HCT116 (cell line): ENCODE measurements around the gene ALG2. TPM values are rescaled to one million over a fixed set of nuclear protein-coding genes. Genes with fewer than 3 reads are reported as not detected.
A peak's percentile ranks its signal among the peaks of the same experiment; 100 is the strongest.

ENCODE experiments used
- ATAC-seq: fragments of 200-7000 bp; cut with Tn5 transposase; 2 replicates; pipeline ENCODE4 v1.9.1; 2020; ENCODE audit warnings: mild to moderate bottlenecking, moderate library complexity
- BruUV-seq: library from RNA; stranded (reverse); fragments of 400-500 nt; replicated peaks from 2 replicates; lab custom pipeline; 2021; lab: Mats Ljungman, UMichigan
- CTCF ChIA-PET: fragments of 300-600 bp; sonication (Branson Sonifier 250); formaldehyde crosslinking; loops from one replicate; lab custom pipeline; 2021; ENCODE audit warnings: antibody characterized with exemption; lab: Charles Lee
- POLR2A ChIA-PET: fragments of 300-600, 350-600 bp; sonication (Branson Sonifier 250); formaldehyde crosslinking; loops from one replicate; lab custom pipeline; 2021; ENCODE audit warnings: antibody characterized with exemption; lab: Charles Lee
- RAD21 ChIA-PET, 2 experiments: fragments of 300-600 bp; sonication (Branson Sonifier 250); formaldehyde crosslinking; loops; one replicate each; lab custom pipeline; 2023; ENCODE audit warnings: low total read pairs in 2 of 2; ENCODE audit not compliant: uncharacterized antibody in 2 of 2, unreplicated experiment in 2 of 2, low non-redundant PET in 1 of 2; lab: Charles Lee
- DNase-seq: peaks from one replicate; pipeline ENCODE4 v3.0.0-alpha.2; 2010; ENCODE audit warnings: low read depth, low spot score
- H2AFZ ChIP-seq: fragments of 200-600 bp; shearing (Covaris generic), sonication (generic); 2 replicates; pipeline ENCODE4 v1.6.1; 2017; ENCODE audit warnings: low read depth, mixed run types, mixed read lengths, antibody characterized with exemption, low read length; ENCODE audit not compliant: poor library complexity, severe bottlenecking
- H3K27ac ChIP-seq: 2 replicates; pipeline ENCODE4 v1.5.1; 2012; ENCODE audit warnings: low read depth, low read length
- H3K27me3 ChIP-seq: fragments of 200-600 bp; sonication (generic); 2 replicates; pipeline ENCODE4 v1.6.1; 2016; ENCODE audit warnings: mixed run types, low read length, mixed read lengths; ENCODE audit not compliant: insufficient read depth
- H3K36me3 ChIP-seq, 2 experiments: fragments of 200-500 bp in 1 of 2; fragments of 200-600 bp in 1 of 2; sonication (Bioruptor generic) in 1 of 2; sonication (generic) in 1 of 2; 2 replicates each; pipeline versions ENCODE4 v1.5.1 to v1.6.1; 2014 to 2016; ENCODE audit warnings: low read length in 2 of 2, inconsistent platforms in 1 of 2, mixed read lengths in 1 of 2, mixed run types in 1 of 2; ENCODE audit not compliant: insufficient read depth in 2 of 2, control insufficient read depth in 1 of 2
- H3K4me1 ChIP-seq, 2 experiments: fragments of 200-600 bp in 1 of 2; sonication (generic) in 1 of 2; 2 replicates each; pipeline versions ENCODE4 v1.5.1 to v1.6.1; 2012 to 2017; ENCODE audit warnings: low read length in 2 of 2, inconsistent platforms in 1 of 2, mild to moderate bottlenecking in 1 of 2, mixed read lengths in 1 of 2, mixed run types in 1 of 2, moderate library complexity in 1 of 2; ENCODE audit not compliant: insufficient read depth in 2 of 2, control insufficient read depth in 1 of 2
- H3K4me2 ChIP-seq: fragments of 200-600 bp; sonication (generic); 2 replicates; pipeline ENCODE4 v1.6.1; 2017; ENCODE audit warnings: mixed run types, low read length, mixed read lengths
- H3K4me3 ChIP-seq, 2 experiments: fragments of 200-600 bp in 1 of 2; sonication (generic) in 1 of 2; replicated peaks in 1 of 2; 2 replicates each; pipeline ENCODE4 v1.5.1; 2011 to 2016; ENCODE audit warnings: low read length in 2 of 2, control low read depth in 1 of 2, low read depth in 1 of 2, mild to moderate bottlenecking in 1 of 2, mixed read lengths in 1 of 2, mixed run types in 1 of 2
- H3K79me2 ChIP-seq: fragments of 200-600 bp; sonication (generic); 2 replicates; pipeline ENCODE4 v1.6.1; 2017; ENCODE audit warnings: mild to moderate bottlenecking, mixed run types, low read length, moderate library complexity, mixed read lengths; ENCODE audit not compliant: insufficient read depth
- H3K9ac ChIP-seq: fragments of 200-600 bp; sonication (generic); 2 replicates; pipeline ENCODE4 v1.6.1; 2016; ENCODE audit warnings: low read length, mixed read lengths
- H3K9me2 ChIP-seq: fragments of 200-600 bp; sonication (generic), shearing (Covaris generic); 2 replicates; pipeline ENCODE4 v1.6.1; 2017; ENCODE audit warnings: mixed run types, mild to moderate bottlenecking, moderate library complexity; ENCODE audit not compliant: insufficient read depth
- H3K9me3 ChIP-seq, 2 experiments: fragments of 200-500 bp in 1 of 2; fragments of 200-600 bp in 1 of 2; sonication (Bioruptor generic) in 1 of 2; sonication (generic) in 1 of 2; 2 replicates each; pipeline ENCODE4 v1.6.1; 2014 to 2017; ENCODE audit warnings: low read length in 2 of 2, mixed read lengths in 2 of 2, inconsistent platforms in 1 of 2, low read depth in 1 of 2, mild to moderate bottlenecking in 1 of 2, mixed run types in 1 of 2, moderate library complexity in 1 of 2; ENCODE audit not compliant: control insufficient read depth in 1 of 2, insufficient read depth in 1 of 2
- H4K20me1 ChIP-seq: fragments of 200-600 bp; sonication (generic), shearing (Covaris generic); 2 replicates; pipeline ENCODE4 v1.6.1; 2017; ENCODE audit warnings: mixed run types, mild to moderate bottlenecking, moderate library complexity; ENCODE audit not compliant: insufficient read depth
- ATF3 ChIP-seq: IDR thresholded peaks from 2 replicates; pipeline ENCODE4 v1.6.1; 2012
- CBX3 ChIP-seq: IDR thresholded peaks from 2 replicates; pipeline ENCODE4 v1.6.1; 2012; ENCODE audit warnings: low read depth
- CEBPB ChIP-seq: IDR thresholded peaks from 2 replicates; pipeline ENCODE4 v1.6.1; 2012; ENCODE audit warnings: low read depth
- ELF1 ChIP-seq: IDR thresholded peaks from 2 replicates; pipeline ENCODE4 v1.6.1; 2012; ENCODE audit warnings: low read depth, borderline replicate concordance
- EZH2phosphoT487 ChIP-seq: fragments of 200-600 bp; IDR thresholded peaks from 2 replicates; pipeline ENCODE4 v1.6.1; 2018; ENCODE audit warnings: antibody characterized with exemption, borderline replicate concordance
- FOSL1 ChIP-seq: IDR thresholded peaks from 2 replicates; pipeline ENCODE4 v1.6.1; 2012; ENCODE audit warnings: low read depth
- POLR2A ChIP-seq: IDR thresholded peaks from 2 replicates; pipeline ENCODE4 v1.7.0; 2011; ENCODE audit warnings: borderline replicate concordance; ENCODE audit not compliant: insufficient read depth, insufficient read length; ENCODE audit errors: extremely low read depth
- SIN3A ChIP-seq: IDR thresholded peaks from 2 replicates; pipeline ENCODE4 v1.6.1; 2012; ENCODE audit warnings: low read depth
- SP1 ChIP-seq: IDR thresholded peaks from 2 replicates; pipeline ENCODE4 v1.6.1; 2012; ENCODE audit warnings: low read depth
- TCF7L2 ChIP-seq: IDR thresholded peaks from 2 replicates; pipeline ENCODE4 v1.7.0; 2011; ENCODE audit warnings: borderline replicate concordance, inconsistent platforms; ENCODE audit not compliant: insufficient read depth, insufficient read length; ENCODE audit errors: extremely low read depth
- ZFX ChIP-seq: fragments of 450-650 bp; IDR thresholded peaks from 2 replicates; pipeline ENCODE4 v1.6.1; 2017
- ZNF274 ChIP-seq: fragments of 200-500 bp; sonication (Bioruptor generic); IDR thresholded peaks from 2 replicates; pipeline ENCODE4 v1.6.1; 2014; ENCODE audit warnings: mild to moderate bottlenecking, low read depth, low read length, inconsistent platforms
- intact Hi-C: fragments of 100-400 bp; cut with micrococcal nuclease; formaldehyde crosslinking; loops from 2 replicates; pipeline ENCODE4 v1.10.0; 2022
- total RNA-seq: library from RNA; stranded (reverse); gene quantifications from one replicate; pipeline ENCODE4 v1.2.1, GENCODE V29; 2021; ENCODE audit not compliant: unreplicated experiment
- TF ChIP-seq, protein P1 (sequence below), 3 experiments: fragments of 200-600 bp in 1 of 3; sonication (generic) in 1 of 3; IDR thresholded peaks in 2 of 3; conservative IDR thresholded peaks in 1 of 3; 2 replicates each; pipeline ENCODE4 v1.5.1; 2012 to 2017; ENCODE audit warnings: low read depth in 2 of 3, low read length in 2 of 3, antibody characterized with exemption in 1 of 3, borderline replicate concordance in 1 of 3, control low read depth in 1 of 3, mild to moderate bottlenecking in 1 of 3, mixed read lengths in 1 of 3, mixed run types in 1 of 3, moderate library complexity in 1 of 3; ENCODE audit not compliant: insufficient read depth in 1 of 3
- TF ChIP-seq, protein P2 (sequence below): IDR thresholded peaks from 2 replicates; pipeline ENCODE4 v1.6.1; 2012

ALG2 gene
- total RNA-seq, 1 experiment from 2014 or later = 27.9 TPM

DNA sequence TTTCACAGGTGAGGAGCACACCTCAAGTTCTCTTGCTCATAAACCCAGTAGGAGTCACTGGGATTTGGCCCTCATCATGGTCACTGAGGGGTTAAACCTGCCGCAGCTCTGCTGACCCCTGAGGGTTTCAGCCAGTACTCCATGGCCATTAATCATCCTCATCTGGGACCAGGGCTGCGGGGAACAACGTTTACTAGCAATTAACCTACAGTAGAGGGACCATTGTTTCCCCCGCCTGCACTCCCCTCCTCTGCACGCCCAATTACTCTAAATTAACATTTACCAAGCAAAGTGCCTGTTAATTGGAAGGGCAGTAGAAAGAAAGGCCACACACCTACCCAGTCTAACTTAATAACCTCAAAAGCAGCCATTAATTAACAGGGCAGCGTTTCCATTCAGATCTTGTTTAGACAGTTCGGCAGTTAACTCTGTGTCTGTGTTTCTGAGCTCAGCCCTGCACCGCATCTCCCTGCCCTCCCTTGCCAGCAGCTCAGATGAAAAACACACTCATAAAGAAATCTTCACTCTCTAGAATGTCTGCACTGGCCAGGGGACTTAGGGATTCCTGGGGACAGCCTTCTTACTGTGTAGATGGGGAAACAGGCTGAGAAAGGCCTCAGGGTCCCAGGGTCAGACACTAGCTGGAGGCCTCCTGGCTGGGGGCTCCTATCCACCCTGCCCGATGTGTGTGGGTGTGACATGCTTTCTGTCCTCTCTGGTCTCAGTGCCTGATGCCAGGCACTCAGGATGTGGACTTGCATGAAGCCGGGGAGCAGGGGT lies 51.6 kb downstream of the ALG2 start:
- H2AFZ ChIP-seq = no peak overlapping the region
- H3K9me2 ChIP-seq = no peaks in the 10 kb centered on the region
- RAD21 ChIA-PET = no interaction called here
- no peaks in the 10 kb centered on the region for H3K36me3 ChIP-seq
- no peak overlapping the region for H3K4me3 ChIP-seq
- ATAC-seq (no peak), DNase-seq (no peak)
- no peaks in the 10 kb centered on the region for H3K79me2 ChIP-seq
- TF ChIP-seq, protein P1, sequence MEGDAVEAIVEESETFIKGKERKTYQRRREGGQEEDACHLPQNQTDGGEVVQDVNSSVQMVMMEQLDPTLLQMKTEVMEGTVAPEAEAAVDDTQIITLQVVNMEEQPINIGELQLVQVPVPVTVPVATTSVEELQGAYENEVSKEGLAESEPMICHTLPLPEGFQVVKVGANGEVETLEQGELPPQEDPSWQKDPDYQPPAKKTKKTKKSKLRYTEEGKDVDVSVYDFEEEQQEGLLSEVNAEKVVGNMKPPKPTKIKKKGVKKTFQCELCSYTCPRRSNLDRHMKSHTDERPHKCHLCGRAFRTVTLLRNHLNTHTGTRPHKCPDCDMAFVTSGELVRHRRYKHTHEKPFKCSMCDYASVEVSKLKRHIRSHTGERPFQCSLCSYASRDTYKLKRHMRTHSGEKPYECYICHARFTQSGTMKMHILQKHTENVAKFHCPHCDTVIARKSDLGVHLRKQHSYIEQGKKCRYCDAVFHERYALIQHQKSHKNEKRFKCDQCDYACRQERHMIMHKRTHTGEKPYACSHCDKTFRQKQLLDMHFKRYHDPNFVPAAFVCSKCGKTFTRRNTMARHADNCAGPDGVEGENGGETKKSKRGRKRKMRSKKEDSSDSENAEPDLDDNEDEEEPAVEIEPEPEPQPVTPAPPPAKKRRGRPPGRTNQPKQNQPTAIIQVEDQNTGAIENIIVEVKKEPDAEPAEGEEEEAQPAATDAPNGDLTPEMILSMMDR (IDR thresholded peaks at IDR 0.05 in 2 of 3, conservative IDR thresholded peaks at IDR 0.05 in 1 of 3; ENCODE audit: borderline replicate concordance in 1 of 3, insufficient read depth in 1 of 3, low read depth in 2 of 3, low read length in 2 of 3) = 0 out of 6 replicates have a peak, but pooled peaks of 2 of the 3 experiments have one; percentile 6 to 14
- TF ChIP-seq ELF1 = no peak
- BruUV-seq = no TSS peak
- no peak overlapping the region for H3K4me2 ChIP-seq
- H3K4me1 ChIP-seq = no peaks in the 10 kb centered on the region
- POLR2A ChIA-PET = no interaction called here
- H3K27me3 ChIP-seq = no peaks in the 10 kb centered on the region
- H3K27ac ChIP-seq = no peak overlapping the region
- no peaks in the 10 kb centered on the region for H4K20me1 ChIP-seq
- CTCF ChIA-PET = no interaction called here
- no peaks in the 10 kb centered on the region for H3K9me3 ChIP-seq
- no peak overlapping the region for H3K9ac ChIP-seq
- intact Hi-C loops = no loop called here

GRCh38 chr9:99169086-99169485 lies 52.7 kb downstream of the ALG2 start:
- no peaks in the 10 kb centered on the region for H4K20me1 ChIP-seq
- H3K79me2 ChIP-seq = no peaks in the 10 kb centered on the region
- H3K4me1 ChIP-seq = no peaks in the 10 kb centered on the region
- DNase-seq (no peak), ATAC-seq (no peak)
- POLR2A ChIA-PET = no interaction called here
- no peaks in the 10 kb centered on the region for H3K9me3 ChIP-seq
- no peak overlapping the region for H3K9ac ChIP-seq
- TF ChIP-seq ATF3 (no peak), ZFX (no peak), ZNF274 (no peak), TCF7L2 (no peak), CEBPB (no peak), FOSL1 (no peak), EZH2phosphoT487 (no peak), POLR2A (no peak), CBX3 (no peak), SIN3A (no peak), SP1 (no peak)
- TF ChIP-seq, protein P2, sequence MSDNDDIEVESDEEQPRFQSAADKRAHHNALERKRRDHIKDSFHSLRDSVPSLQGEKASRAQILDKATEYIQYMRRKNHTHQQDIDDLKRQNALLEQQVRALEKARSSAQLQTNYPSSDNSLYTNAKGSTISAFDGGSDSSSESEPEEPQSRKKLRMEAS = no peak
- CTCF ChIA-PET = no interaction called here
- intact Hi-C loops = no loop called here
- no peak overlapping the region for H3K27ac ChIP-seq
- RAD21 ChIA-PET = no interaction called here
- H3K4me3 ChIP-seq = no peak overlapping the region
- no peaks in the 10 kb centered on the region for H3K9me2 ChIP-seq
- no peak overlapping the region for H3K4me2 ChIP-seq
- BruUV-seq = no TSS peak
- H3K36me3 ChIP-seq = no peaks in the 10 kb centered on the region
- no peak overlapping the region for H2AFZ ChIP-seq
- no peaks in the 10 kb centered on the region for H3K27me3 ChIP-seq
